Activated CD8-positive, alpha-beta memory T cell treated with anti-CD3 and anti-CD28 coated beads for 1 hour (primary cell): Measurements from ENCODE around the gene OLFM1.
"Not testable (repeated sequence)": the region's sequence is repeated elsewhere in the genome, so short reads cannot be mapped to it uniquely, and the experiment has no call there.

Experiments used
- DNase-seq, 2 donors: peaks; one replicate each; pipeline ENCODE4 v3.0.0-alpha.2; 2020; ENCODE audit warnings: low read depth in 1 of 2; ENCODE audit errors: extremely low read depth in 1 of 2

OLFM1 gene

DNA sequence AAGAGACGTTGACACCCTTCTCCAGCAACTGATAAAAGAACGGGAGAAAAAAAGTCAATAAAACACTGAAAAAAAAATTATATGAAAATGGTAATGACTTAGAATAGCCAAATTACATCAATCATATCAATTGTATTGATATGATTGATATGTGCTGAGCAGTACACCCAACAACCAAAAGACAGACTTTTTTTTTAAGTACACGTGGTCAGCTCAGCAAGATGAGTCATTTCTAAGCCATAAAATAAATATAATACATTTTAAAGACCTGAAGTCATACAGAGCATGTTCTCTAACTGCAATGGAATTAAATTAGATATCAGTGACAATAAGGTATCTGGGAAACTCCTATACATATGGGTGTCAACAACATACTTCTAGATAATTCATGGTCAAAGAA, 30.9 kb upstream of the OLFM1 start:
- no peak for DNase-seq

DNA sequence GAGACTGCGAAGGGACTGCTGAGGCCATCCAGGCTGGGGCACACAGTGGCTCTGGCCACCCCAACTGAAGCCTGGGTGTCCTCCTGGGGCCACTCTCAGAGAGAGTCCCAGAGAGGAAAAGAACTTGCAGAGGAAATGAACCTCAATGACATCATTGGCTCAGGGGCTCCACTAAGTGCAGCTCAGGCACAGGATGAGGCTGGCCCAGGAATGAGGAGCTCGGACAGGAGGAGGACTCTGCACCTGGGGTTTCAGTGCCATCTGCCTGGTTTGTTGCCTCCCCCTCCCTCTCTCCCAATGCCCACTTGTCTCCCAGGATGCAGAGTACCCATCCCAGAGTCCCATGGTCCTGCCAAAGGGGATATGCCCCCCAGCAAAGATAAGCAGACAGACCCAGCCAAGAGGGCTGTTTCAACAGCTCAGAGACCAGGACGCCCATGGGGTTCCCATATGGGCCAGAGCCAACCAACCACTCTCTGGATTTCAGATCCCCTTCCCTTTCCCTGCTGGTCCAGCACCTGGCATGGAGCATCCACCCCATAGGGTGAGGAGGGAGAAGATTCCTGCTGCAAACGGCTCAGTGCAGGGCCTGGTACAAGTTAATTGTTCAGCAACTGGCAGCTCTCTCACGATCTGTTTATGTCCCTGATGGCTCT, 26.9 kb upstream of the OLFM1 start:
- no peak for DNase-seq

DNA sequence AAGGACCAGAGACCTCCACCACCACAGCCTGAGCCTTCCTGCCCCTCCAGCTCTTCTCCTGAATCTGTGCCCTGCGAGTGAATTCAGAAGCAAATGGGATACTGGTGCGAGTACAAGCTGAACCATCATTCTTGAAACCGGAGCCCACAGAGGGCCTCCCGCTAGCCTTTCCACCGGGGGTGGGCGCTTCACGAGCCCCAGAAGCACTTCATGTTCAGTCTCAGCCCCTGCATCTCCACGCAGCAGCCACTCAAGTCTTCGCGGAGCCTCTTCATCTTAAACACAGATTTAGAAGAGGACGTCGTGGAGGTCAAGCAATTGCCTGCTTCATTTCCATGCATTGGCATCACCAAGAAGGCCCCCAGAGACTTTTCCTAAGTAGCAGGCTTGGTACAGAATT, 26.0 kb upstream of the OLFM1 start:
- no peak for DNase-seq

DNA sequence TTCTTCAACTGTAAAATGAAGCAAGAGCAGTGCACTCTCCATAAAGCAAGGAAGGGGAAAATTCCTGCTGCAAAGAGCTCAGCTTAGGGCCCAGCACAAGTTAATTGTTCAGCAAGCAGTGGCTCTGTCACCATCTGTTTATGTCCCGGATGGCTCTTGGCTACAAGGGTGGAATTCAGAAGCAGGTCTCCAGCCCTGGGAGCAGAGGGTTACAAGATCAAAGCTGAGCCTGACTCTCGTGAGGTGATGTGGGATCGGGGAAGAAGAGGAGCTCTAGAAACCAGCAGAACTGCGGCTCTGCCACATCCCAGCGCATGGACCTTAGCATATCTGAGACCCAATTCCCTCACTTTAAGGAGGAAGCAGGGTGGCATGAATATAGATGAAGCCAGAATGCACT, 25.2 kb upstream of the OLFM1 start:
- DNase-seq, result no peak

DNA sequence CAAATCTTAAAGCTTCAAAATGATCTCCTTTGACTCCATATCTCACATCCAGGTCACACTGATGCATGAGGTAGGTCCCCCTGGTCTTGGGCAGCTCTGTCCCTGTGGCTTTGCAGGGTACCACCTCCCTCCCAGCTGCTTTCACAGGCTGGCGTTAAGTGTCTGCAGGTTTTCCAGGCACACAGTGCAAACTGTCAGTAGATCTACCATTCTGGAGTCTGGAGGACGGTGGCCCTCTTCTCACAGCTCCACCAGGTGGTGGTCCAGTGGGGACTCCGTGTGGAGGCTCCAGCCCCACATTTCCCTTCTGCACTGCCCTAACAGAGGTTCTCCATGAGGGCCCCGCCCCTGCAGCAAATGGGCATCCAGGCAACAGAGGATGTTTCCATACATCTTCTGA, 24.0 kb upstream of the OLFM1 start:
- DNase-seq, result not testable (repeated sequence)

DNA sequence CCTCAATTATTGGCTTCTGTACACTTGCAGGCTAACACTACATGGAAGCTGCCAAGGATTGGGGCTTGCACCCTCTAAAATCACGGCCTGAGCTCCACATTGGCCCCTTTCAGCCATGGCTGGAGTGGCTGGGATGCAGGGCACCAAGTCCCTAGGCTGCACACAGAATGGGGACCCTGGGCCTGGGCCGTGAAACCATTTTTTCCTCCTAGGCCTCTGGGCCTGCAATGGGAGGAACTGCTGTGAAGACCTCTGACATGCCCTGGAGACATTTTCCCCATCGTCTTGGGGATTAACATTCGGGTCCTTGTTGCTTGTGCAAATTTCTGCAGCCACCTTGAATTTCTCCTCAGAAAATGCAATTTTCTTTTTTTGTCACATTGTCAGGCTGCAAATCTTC, 23.6 kb upstream of the OLFM1 start:
- DNase-seq, result not testable (repeated sequence)

DNA sequence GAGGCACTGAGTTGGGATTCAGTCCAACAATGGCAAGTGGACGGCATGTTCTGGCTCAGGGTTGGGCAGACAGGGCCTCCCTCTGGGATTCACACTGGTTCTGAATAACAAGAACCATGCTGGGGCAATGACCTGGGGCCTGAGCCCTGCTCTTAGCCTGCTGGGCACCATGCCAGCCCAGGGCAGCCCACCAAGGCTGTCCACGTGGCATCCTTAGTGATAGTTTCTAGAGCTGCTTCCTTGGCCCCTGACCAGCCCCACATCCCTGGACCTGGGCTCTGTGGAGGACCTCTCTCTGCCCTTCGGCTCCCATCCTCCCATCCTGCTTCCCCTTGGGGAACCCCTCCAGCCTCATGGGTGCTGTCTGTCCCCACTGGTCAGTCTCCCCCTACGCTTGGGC, 22.3 kb upstream of the OLFM1 start:
- no peak for DNase-seq

DNA sequence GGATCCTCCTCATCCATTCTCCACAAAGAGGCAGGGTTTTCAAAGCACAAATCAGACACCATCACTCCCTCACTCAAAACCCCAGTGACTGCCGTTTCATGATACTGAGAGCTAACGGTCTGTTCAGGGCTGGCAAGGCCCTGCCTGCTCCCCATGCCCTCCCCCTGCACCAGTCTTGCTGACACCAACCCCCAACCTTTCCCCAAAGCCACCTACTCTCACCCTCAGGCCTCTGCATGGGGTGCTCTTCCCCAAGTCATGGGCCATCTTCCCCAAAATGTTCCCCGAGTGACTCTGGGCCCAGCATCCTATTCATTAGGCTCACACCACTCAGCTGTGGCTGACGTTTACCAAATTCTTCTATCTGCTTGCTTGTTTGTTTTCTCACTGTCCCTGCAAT, 21.7 kb upstream of the OLFM1 start:
- DNase-seq, result no peak

DNA sequence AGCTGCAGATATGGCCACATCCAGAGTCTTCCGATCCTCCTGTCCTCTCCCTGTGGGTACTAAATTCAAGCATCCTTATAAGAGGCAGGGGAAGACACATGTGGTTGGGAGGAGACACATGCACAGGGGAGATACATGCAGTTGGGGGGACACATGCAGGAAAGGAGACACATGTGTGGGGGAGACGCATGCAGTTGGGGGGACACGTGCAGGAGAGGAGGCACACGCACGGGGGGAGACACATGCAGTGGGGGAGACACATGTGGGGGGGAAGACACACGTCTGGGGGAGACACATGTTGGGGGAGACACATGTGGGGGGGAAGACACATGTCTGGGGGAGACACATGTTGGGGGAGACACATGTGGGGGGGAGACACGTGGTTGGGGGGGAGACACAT, 21.2 kb upstream of the OLFM1 start:
- no peak for DNase-seq

DNA sequence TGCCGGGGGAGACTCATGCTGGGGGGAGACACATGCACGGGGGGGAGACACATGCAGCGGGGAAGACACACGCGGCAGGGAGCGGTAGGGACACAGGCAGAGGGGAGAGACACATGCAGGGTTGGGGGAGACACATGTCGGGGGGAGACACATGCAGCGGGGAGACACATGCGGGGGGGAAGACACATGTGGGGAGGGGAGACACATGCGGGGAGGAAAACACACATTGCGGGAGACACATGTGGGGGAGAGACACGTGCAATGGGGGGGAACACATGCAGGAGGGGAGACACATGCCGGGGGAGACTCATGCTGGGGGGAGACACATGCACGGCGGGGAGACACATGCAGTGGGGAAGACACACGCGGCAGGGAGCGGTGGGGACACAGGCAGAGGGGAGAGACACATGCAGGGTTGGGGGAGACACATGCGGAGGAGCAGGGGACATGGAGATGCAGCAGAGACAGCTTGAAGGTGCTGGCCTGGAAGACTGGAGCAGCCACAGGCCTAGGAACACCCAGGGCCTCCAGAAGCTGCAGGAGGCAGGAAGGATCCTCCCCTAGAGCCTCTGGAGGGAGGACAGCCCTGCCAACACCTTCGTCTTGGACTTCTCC, 20.3 kb upstream of the OLFM1 start:
- DNase-seq, result no peak

DNA sequence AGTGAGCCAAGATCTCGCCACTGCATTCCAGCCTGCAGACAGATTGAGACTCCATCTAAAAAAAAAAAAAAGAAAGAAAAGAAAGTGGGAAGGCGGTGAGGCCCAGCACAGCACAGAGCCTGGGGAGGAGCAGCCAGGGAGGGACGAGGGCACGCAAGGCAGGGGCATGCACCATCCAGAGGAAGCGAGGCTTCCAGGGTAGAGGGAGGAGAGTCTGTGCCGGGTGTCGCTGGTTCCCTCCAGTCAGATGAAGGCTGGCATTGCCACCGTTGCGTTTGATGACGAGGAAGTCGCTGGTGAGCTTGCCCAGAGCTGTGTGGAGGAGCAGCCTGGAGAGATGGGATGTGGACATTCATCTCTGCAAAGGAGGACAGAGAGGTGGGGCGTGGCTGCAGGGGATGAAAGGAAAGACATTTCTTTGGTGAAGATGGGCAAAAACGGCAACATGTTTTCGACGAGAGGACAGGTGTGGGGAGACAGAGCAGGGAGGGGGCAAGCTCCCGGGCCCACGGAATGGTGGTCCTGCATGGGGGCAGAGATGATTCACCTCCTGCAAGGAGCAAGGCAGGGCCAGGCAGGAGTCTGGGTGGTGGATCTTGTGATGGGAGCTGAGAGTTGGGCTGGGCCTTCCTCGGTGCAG, 18.6 kb upstream of the OLFM1 start:
- no peak for DNase-seq

DNA sequence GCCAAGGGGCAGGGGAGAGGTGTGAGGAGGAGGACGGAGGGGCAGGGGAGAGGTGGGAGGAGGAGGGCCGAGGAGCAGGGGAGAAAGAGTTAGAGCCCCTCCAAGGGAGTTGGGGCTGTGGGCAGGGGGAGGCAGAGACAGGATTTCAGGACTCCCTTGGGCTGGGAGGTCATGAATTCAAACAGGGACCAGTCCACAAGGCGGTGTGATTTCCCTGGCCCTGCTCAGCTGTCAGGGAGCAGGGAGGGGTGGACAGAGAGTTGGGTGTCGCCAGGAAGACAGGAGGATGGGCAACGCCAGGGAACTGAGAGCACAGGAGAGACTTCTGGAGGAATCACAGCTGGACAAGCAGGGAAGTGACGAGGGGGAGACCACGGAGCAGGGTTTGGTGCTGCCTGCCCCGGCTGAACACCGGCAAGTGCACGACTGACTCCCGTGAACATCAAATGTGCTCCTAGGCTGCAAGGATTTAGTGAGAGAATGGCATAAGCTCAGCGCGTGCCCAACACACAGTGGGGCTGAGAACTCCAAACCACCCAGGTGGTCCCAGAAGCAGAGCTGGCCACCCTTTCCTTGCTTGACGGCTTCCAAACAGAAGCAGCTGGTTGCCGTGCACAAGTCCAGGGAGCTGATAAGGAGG, 17.8 kb upstream of the OLFM1 start:
- DNase-seq, result no peak

DNA sequence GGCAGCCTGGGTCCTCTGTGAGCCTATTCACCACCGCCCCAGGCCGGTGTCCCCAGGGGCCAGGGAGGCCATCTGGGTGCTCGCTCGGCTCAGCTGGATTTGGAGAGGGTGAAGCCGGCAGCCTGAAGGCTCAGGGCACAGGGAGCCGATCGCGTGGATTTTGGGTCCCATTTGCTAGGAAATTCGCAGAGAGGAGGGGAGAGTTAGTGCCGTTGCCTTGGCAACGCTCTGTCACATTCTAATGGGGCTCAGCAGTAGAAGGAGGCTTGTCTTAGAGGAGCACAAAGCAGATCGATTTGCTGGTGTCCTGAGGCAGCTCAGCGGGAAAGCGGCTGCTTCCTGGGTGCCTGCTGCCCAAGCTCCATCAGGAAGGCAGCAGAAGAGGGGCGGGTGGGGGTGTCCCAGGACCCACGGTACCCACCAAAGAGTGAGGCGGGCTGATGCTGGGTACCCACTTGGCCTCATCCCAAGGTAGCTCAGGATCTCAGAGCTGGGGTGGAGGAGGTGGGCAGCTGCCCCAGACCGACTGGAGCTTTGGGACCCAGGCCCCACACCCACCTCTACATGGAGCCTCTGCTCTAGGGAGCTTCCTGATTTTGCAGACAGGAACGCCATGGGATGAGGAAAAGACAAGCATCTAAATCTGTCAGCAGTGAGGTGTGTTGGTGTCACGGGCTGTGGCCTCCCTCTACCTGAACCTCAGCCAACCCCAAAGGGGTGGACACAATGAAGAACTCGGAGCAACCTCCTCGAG, 17.1 kb upstream of the OLFM1 start:
- DNase-seq, result no peak

DNA sequence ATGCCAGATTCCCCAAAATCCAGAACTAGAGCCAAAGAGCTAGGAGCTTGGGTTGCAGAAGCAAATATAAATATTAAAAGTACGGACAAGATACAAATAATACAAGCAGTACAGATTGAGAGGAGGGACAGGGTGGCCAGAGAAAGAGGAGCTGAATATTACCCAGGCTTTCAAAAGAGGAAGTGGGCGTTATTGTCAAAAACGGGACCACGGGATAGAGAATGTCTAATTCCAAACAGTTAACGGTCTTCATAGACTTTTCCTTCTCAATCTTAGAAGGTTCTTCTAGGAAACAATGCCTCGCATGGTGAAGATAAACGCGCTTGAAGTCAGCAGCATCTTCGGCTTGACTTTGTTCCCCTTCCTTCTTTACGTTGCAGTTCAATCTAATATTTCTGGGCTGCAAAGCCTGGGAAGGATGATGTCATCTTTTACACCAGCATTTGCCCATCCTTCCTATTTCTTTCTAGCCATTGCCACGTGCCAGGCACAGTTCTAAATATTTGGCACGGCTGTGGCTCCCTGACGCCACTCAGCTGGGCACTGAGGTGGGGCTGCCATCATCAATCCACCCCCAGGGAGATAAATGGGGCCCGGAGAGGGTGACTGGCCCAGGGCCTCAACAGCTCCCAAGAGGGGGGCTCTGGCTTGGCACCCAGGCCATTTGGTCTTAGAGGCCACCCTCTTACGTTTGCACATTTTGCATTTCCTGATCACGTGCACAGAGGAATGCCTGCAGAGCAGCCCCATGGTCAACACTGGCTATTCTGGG, 16.3 kb upstream of the OLFM1 start:
- no peak for DNase-seq

DNA sequence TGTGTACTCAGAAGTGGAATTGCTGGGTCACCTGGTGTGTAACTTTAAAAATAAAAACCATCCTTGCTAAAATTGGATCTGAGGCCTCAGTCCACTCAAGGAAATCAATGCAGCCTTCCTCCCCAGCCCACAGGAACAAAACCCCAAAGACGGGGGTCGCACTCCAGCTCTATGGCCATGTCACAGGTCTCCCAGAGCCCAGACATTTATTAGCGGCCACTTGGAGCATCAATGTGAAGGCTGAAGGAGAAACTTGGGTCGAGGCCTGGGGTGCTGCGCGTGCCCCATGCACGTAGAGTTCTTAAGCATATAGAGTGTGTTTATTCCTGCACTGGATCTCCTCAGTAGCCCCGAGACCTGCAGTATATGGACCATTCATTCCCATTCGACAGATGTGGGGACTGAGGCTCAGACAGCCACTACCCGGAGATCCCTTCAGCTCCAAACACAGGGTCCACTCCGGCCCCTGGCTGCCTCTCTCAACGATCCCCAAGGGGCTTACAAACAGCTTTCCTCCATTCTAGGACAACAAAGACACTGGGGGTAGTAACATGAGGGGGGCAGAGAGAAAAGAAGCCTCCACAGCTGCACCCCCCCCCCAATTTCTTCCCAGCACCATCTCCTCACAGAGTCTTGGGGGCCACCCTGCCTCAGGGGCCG, 14.3 kb upstream of the OLFM1 start:
- DNase-seq, result no peak

DNA sequence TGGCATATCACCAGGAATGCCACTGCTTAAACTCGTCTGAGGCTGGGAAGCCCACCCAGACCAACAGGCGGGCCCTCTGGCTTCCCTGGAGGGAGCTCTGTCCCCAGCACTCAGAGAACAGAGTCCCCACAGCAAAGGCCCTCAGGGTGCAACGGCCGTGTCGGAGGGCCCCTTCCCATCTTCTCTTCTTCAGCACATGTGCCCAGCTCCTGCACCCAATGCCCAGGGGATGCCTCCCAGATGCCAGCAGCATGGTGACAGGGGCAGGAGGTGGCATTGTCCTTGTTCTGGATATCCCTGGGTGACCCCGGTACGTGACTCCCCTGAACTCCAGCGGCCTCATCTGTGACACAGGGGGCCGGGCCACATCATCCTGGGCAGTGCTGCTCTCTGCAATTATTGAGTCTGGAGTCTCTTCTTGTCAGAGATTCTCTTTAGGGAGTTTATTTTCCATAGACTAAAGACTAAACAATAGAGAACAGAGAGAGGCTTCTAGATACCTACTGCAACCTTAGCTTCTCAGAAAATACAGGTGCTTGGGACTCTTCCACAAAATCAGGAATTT, 13.6 kb upstream of the OLFM1 start:
- DNase-seq, result no peak

DNA sequence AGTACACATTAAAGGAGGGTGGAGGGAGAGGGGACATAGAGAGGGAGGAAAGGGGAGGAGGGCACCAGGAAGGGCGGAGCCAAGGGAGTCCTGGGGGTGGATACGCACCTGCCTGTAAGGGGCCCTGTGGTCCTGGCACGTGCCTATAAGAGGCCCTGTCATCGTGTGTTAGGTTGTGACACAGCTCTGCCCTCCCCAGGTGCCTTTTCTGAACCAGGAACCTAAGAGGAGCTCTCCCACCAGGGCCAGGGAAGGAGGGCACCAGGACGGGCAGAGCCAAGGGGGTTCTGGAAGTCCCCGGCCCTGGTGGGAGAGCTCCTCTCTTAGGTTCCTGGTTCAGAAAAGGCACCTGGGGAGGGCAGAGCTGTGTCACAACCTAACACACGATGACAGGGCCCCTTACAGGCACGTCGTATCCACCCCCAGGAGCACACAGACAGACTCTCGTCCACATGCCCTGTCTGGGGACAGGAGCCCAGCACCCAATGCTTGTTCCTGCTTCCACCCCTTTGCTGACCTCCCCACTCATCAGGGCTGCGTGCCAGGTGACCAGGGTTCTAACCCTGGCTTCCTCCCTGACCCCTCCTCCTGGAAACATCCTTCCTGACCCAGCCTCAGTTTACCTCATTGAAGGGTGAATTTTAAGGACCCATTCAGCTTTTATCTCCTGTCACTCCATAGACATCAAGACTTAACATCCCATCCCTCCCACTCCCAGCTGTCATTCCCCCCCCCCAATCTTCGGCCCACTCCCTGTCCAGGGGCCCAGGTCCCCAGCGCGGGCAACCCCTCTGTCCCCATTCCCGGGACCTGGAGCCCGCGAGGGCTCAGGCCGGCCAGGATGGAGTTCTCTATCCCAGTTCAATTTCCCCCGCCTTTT, 12.9 kb upstream of the OLFM1 start:
- no peak for DNase-seq

DNA sequence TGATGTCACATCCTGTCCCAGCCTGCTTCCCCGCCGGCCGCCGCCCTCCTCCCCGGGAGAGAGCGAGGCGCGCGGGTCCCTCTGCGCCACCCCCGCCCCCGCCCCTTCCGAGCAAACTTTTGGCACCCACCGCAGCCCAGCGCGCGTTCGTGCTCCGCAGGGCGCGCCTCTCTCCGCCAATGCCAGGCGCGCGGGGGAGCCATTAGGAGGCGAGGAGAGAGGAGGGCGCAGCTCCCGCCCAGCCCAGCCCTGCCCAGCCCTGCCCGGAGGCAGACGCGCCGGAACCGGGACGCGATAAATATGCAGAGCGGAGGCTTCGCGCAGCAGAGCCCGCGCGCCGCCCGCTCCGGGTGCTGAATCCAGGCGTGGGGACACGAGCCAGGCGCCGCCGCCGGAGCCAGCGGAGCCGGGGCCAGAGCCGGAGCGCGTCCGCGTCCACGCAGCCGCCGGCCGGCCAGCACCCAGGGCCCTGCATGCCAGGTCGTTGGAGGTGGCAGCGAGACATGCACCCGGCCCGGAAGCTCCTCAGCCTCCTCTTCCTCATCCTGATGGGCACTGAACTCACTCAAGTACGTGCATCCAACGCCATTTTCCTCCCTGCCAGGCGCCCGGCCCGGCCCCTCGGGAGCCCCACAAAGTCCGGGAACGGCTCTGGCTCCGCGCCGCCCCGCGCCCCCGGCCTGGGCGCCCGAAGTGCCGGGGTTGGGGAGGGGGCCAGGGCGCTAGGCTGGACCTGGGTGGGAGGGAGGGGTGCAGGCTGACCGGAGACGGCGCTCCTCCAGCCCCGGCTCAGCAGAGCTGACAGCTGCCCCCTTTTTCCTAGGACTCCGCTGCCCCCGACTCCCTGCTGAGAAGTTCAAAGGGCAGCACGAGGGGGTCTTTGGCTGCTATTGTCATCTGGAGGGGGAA, 12.0 kb upstream of the OLFM1 start:
- DNase-seq, result no peak
